ENCODE data around the gene PPP1CC. TPM values are rescaled to one million over a fixed set of nuclear protein-coding genes. Genes with fewer than 3 reads are reported as not detected.

PPP1CC gene
- polyA plus RNA-seq, 1 experiment, result 58.1 TPM

DNA sequence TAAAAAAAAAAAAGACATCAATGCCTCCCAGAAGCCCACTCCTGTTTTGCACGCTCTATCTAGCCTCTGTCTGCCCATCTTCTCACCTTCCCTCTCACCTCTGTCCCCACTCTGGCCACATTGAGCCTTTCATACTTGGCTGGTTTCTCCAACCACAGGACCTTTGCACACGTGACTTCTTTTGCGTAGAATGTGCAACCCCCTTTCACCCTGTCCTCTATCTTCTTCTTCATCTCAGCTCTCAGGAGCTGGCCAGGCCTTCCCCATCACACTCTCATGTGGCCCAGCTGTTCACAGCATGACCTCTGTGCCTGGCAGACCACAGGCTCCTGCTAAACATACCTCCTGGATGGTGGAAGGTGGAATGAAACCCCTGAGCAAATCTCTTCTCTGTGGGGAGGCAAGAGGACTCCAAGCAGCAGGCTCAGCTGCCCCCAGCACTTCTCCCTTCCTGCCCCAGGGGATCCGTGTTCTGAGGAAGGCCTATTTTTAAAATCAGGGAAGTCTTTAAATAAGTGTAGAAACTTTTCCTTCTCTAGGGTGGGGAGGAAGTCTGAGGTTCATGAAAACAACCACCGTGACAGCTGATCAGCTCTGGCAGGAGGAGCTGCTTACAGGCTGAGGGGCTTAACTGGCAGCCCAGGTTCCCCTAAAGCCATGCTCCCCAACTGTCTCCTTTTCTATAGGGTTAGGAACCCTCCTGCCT, 65.3 kb downstream of the PPP1CC start:
- CTCF ChIA-PET, result no interaction called here
- TF ChIP-seq, protein P1, sequence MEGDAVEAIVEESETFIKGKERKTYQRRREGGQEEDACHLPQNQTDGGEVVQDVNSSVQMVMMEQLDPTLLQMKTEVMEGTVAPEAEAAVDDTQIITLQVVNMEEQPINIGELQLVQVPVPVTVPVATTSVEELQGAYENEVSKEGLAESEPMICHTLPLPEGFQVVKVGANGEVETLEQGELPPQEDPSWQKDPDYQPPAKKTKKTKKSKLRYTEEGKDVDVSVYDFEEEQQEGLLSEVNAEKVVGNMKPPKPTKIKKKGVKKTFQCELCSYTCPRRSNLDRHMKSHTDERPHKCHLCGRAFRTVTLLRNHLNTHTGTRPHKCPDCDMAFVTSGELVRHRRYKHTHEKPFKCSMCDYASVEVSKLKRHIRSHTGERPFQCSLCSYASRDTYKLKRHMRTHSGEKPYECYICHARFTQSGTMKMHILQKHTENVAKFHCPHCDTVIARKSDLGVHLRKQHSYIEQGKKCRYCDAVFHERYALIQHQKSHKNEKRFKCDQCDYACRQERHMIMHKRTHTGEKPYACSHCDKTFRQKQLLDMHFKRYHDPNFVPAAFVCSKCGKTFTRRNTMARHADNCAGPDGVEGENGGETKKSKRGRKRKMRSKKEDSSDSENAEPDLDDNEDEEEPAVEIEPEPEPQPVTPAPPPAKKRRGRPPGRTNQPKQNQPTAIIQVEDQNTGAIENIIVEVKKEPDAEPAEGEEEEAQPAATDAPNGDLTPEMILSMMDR (IDR thresholded peaks at IDR 0.05; ENCODE audit: insufficient read depth, low read depth, low read length), result no peak
- Histone ChIP-seq H3K27me3 (ENCODE audit: control insufficient read depth, insufficient read depth, low read length) (no peaks in the 10 kb centered on the region), H3K4me3 (ENCODE audit: low read depth, low read length) (no peak overlapping the region), H3K36me3 (ENCODE audit: control insufficient read depth, insufficient read depth, low read length) (no peaks in the 10 kb centered on the region)
- POLR2A ChIA-PET, result no interaction called here
- no peak for DNase-seq (ENCODE audit: low read depth)

DNA sequence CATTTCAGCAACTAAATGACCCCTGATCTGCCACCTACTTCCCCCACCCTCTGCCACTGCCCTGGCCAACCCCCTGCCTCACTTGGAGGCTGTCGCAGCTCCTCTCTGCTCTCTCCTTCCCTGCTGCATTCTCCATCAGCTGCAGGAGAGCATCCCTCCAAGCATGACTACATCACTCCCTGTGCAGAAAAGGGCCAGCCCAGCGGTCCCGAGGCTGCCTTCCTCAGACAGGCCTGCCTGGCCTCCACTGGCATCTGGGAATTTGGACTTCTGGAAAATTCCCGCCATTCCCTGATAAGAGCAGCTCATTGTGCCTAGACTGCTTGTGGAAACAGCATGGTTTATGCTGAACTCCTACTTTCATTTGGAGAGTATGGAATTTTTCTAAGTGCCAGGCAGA, 66.5 kb downstream of the PPP1CC start:
- Histone ChIP-seq H3K27me3 (ENCODE audit: control insufficient read depth, insufficient read depth, low read length) (no peaks in the 10 kb centered on the region), H3K4me3 (ENCODE audit: low read depth, low read length) (no peak overlapping the region), H3K36me3 (ENCODE audit: control insufficient read depth, insufficient read depth, low read length) (no peaks in the 10 kb centered on the region)
- ChIA-PET POLR2A (interaction anchor here (0.8 kb wide), 1 partner anchor 64 kb away, joined by 4 read pairs; no protein-coding TSS in a partner anchor), CTCF (no interaction called here)
- DNase-seq (ENCODE audit: low read depth), result no peak
- TF ChIP-seq, protein P1 (IDR thresholded peaks at IDR 0.05; ENCODE audit: insufficient read depth, low read depth, low read length), result no peak

DNA sequence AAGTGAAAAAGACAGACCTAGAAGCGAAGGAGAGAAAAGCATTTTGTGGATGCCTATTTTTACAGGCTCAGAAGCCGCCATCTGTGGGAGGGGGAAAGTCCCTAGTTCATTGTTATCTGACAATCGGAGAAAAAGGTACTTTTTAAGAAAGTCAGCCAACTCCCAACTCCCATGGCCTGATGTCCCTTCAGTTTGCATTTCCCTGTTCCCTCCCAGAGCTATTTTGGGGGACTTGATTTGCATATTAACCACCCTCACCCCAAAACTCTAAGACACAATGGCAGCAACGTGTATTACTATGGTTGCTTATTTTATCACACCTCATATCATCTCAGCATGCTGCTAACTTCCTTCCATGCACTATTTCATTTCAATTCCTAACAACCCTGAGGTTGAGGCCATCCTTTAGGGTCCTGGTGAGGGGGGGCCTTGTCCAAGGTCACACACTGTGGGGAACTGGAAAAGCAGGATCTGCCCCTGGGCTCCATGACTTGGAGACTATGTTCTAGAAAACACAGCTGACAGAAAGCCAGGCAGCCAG, 72.5 kb downstream of the PPP1CC start:
- Histone ChIP-seq H3K4me3 (ENCODE audit: low read depth, low read length) (no peak overlapping the region), H3K27me3 (ENCODE audit: control insufficient read depth, insufficient read depth, low read length) (no peaks in the 10 kb centered on the region), H3K36me3 (ENCODE audit: control insufficient read depth, insufficient read depth, low read length) (no peaks in the 10 kb centered on the region)
- no peak for DNase-seq (ENCODE audit: low read depth)
- ChIA-PET POLR2A (no interaction called here), CTCF (no interaction called here)
- TF ChIP-seq, protein P1 (IDR thresholded peaks at IDR 0.05; ENCODE audit: insufficient read depth, low read depth, low read length), result no peak

Other genes with a start within 250 kb of the PPP1CC start
- 98.8 and 148 TPM in 2 replicates for gene VPS29, start 240.8 kb downstream of the PPP1CC start, polyA plus RNA-seq (2011; rRNA removed)
- 0.33 and 0.69 TPM in 2 replicates for gene RAD9B, start 240.6 kb downstream of the PPP1CC start, polyA plus RNA-seq (2011; rRNA removed)
- gene PPTC7, start 159.6 kb downstream of the PPP1CC start, polyA plus RNA-seq (2011; rRNA removed), result 6.0 and 8.8 TPM in 2 replicates
- 34.0 and 34.1 TPM in 2 replicates for gene TCTN1, start 128.8 kb downstream of the PPP1CC start, polyA plus RNA-seq (2011; rRNA removed)
- 2.6 and 3.9 TPM in 2 replicates for gene HVCN1, start 53.8 kb downstream of the PPP1CC start, polyA plus RNA-seq (2011; rRNA removed)
- gene CCDC63, start 104.1 kb upstream of the PPP1CC start, polyA plus RNA-seq (2011; rRNA removed), result not detected in 2 replicates
- not detected in 2 replicates for gene MYL2, start 177.7 kb upstream of the PPP1CC start, polyA plus RNA-seq (2011; rRNA removed)

Measured in BJ (cell line).